HepG2 (cell line): ENCODE measurements around the gene CHRNB1. TPM values are rescaled to one million over a fixed set of nuclear protein-coding genes. Genes with fewer than 3 reads are reported as not detected.
A peak's percentile ranks its signal among the peaks of the same experiment; 100 is the strongest.

ENCODE experiments used
- ATAC-seq: fragments of 200-7000 bp; cut with Tn5 transposase; 3 replicates; pipeline ENCODE4 v1.9.1; 2020; ENCODE audit warnings: mild to moderate bottlenecking, moderate library complexity
- BruUV-seq: library from RNA; stranded (reverse); fragments of 400-500 nt; replicated peaks from 2 replicates; lab custom pipeline; 2021; lab: Mats Ljungman, UMichigan
- CTCF ChIA-PET: fragments of 300-600 bp; formaldehyde crosslinking; extraction: SDS; loops from one replicate; lab custom pipeline; 2021; ENCODE audit warnings: low total read pairs, inconsistent platforms, low intra/inter-chr PET ratio; lab: Yijun Ruan, JAX
- POLR2A ChIA-PET: fragments of 350-600 bp; sonication (Branson Sonifier 250); formaldehyde crosslinking; loops from one replicate; lab custom pipeline; 2020; ENCODE audit warnings: antibody characterized with exemption, inconsistent platforms; lab: Yijun Ruan, JAX
- DNase-seq: peaks from one replicate; pipeline ENCODE4 v3.0.0-alpha.2; 2015; ENCODE audit warnings: low spot score
- FAIRE-seq: peaks from 3 replicates; lab custom pipeline; 2011; peaks lifted over from hg19 to GRCh38; lab: Jason Lieb, UNC
- H2AFZ ChIP-seq: one replicate; pipeline ENCODE4 v1.6.1; 2011; ENCODE audit warnings: low read length, inconsistent platforms
- H3K27ac ChIP-seq: fragments of 300-600 bp; 3 replicates; pipeline ENCODE4 v1.8.0; 2011; ENCODE audit warnings: mixed run types, mild to moderate bottlenecking, mixed read lengths, low read length, inconsistent platforms; ENCODE audit not compliant: insufficient read depth; ENCODE audit errors: extremely low read length
- H3K27me3 ChIP-seq, 2 experiments: fragments of 200-600 bp in 1 of 2; 2 replicates in 1 of 2; 3 replicates in 1 of 2; pipeline versions ENCODE4 v1.6.0 to v1.8.0; 2011; ENCODE audit warnings: low read length in 2 of 2, mild to moderate bottlenecking in 2 of 2, moderate library complexity in 2 of 2, inconsistent platforms in 1 of 2; ENCODE audit not compliant: insufficient read depth in 2 of 2, control insufficient read depth in 1 of 2
- H3K36me3 ChIP-seq, 2 experiments: fragments of 200-600 bp in 1 of 2; replicated peaks in 1 of 2; 2 replicates in 1 of 2; 3 replicates in 1 of 2; pipeline versions ENCODE4 v1.5.1 to v1.8.0; 2011; ENCODE audit warnings: low read length in 2 of 2, inconsistent platforms in 1 of 2; ENCODE audit not compliant: insufficient read depth in 2 of 2, control insufficient read depth in 1 of 2
- H3K4me1 ChIP-seq: 2 replicates; pipeline ENCODE4 v1.5.1; 2012; ENCODE audit warnings: low read length, inconsistent platforms; ENCODE audit not compliant: insufficient read depth
- H3K4me2 ChIP-seq: 2 replicates; pipeline ENCODE4 v1.6.0; 2011; ENCODE audit warnings: low read depth, low read length, inconsistent platforms
- H3K4me3 ChIP-seq, 3 experiments: fragments of 200-600 bp in 1 of 3; sonication (generic), shearing (Covaris generic) in 1 of 3; replicated peaks in 1 of 3; 2 replicates each; pipeline ENCODE4 v1.5.1; 2011 to 2016; ENCODE audit warnings: low read length in 3 of 3, inconsistent platforms in 2 of 3, low read depth in 2 of 3, mild to moderate bottlenecking in 2 of 3, control low read depth in 1 of 3, mixed read lengths in 1 of 3; ENCODE audit not compliant: insufficient read depth in 1 of 3
- H3K79me2 ChIP-seq: one replicate; pipeline ENCODE4 v1.6.1; 2011; ENCODE audit warnings: low read length, inconsistent platforms; ENCODE audit not compliant: insufficient read depth
- H3K9ac ChIP-seq: 2 replicates; pipeline ENCODE4 v1.6.0; 2011; ENCODE audit warnings: mild to moderate bottlenecking, low read depth, low read length, inconsistent platforms; ENCODE audit not compliant: insufficient read depth
- H3K9me3 ChIP-seq: 2 replicates; pipeline ENCODE4 v1.5.1; 2012; ENCODE audit warnings: mild to moderate bottlenecking, low read length
- H4K20me1 ChIP-seq: 2 replicates; pipeline ENCODE4 v1.6.0; 2011; ENCODE audit warnings: inconsistent platforms, mild to moderate bottlenecking, low read length, moderate library complexity; ENCODE audit not compliant: insufficient read depth
- FOXK2 ChIP-seq: fragments of 450-650 bp; IDR thresholded peaks from 2 replicates; pipeline ENCODE4 v1.6.1; 2016
- GATA4 ChIP-seq: sonication (generic); IDR thresholded peaks from 2 replicates; pipeline ENCODE4 v1.6.1; 2016; ENCODE audit warnings: antibody characterized with exemption, low read depth, borderline replicate concordance
- YEATS4 ChIP-seq: sonication (generic); formaldehyde crosslinking; IDR thresholded peaks from 2 replicates; pipeline ENCODE4 v1.4.0; 2020; ENCODE audit warnings: missing genetic modification reagents, borderline replicate concordance
- ZBTB38 ChIP-seq: sonication (generic); formaldehyde crosslinking; IDR thresholded peaks from 2 replicates; pipeline ENCODE4 v1.5.1; 2020; ENCODE audit warnings: mild to moderate bottlenecking, missing genetic modification reagents
- ZBTB40 ChIP-seq, 2 experiments: fragments of 450-650 bp in 1 of 2; sonication (generic) in 1 of 2; formaldehyde crosslinking in 1 of 2; IDR thresholded peaks; 2 replicates each; pipeline versions ENCODE4 v1.6.1 to v1.8.0; 2016 to 2022; ENCODE audit warnings: antibody characterized with exemption in 1 of 2, mild to moderate bottlenecking in 1 of 2, missing genetic modification reagents in 1 of 2
- ZNF143 ChIP-seq: sonication (generic); formaldehyde crosslinking; IDR thresholded peaks from 2 replicates; pipeline ENCODE4 v1.4.0; 2020; ENCODE audit warnings: missing genetic modification reagents
- ZNF576 ChIP-seq: sonication (generic); formaldehyde crosslinking; IDR thresholded peaks from 2 replicates; pipeline ENCODE4 v1.4.0; 2020; ENCODE audit warnings: mild to moderate bottlenecking, missing genetic modification reagents
- ZNF710 ChIP-seq: sonication (generic); formaldehyde crosslinking; IDR thresholded peaks from 2 replicates; pipeline ENCODE4 v1.5.0; 2020; ENCODE audit warnings: mild to moderate bottlenecking, missing genetic modification reagents, borderline replicate concordance
- WGBS: methylation state at CpG from one replicate; pipeline ENCODE4 v1.1.6; 2017; ENCODE audit warnings: low lambda C conversion rate; 5-methylcytosine and 5-hydroxymethylcytosine counted together
- in situ Hi-C: cut with HindIII; loops from 2 replicates; pipeline ENCODE4 v1.10.0; 2017; ENCODE audit warnings: low pct_unique_long_range_greater_than_20kb; ENCODE audit not compliant: extremely low pct_ligation_motif_present
- intact Hi-C: fragments of 100-400 bp; cut with micrococcal nuclease; formaldehyde crosslinking; loops from one replicate; pipeline ENCODE4 v1.10.0; 2022; ENCODE audit not compliant: unreplicated experiment
- polyA plus RNA-seq, 8 experiments: library from polyadenylated mRNA; depleted of rRNA in 3 of 8; stranded (reverse) in 7 of 8; unstranded in 1 of 8; fragments of >200 nt; fragmentation: Illumina TruSeq in 4 of 8; extraction: Trizol in 4 of 8; gene quantifications; 2 replicates each; pipeline versions ENCODE4 v1.2.1 to v1.2.3, GENCODE V29; 2011 to 2016; ENCODE audit warnings: low read depth in 4 of 8, missing spikeins in 1 of 8, mixed read lengths in 1 of 8; ENCODE audit not compliant: insufficient read depth in 1 of 8
- total RNA-seq, 5 experiments: library from RNA; depleted of rRNA; stranded (reverse); fragments of >200 nt; fragmentation: Illumina TruSeq; extraction: Trizol; gene quantifications; 2 replicates each; pipeline ENCODE4 v1.2.3, GENCODE V29; 2016; ENCODE audit warnings: low read depth in 1 of 5
- TF ChIP-seq, protein P1 (sequence below): sonication (generic); formaldehyde crosslinking; IDR thresholded peaks from 2 replicates; pipeline ENCODE4 v1.9.0; 2021; ENCODE audit warnings: missing genetic modification reagents, mild to moderate bottlenecking, borderline replicate concordance

Gene CHRNB1
- total and polyA plus RNA-seq, 2 of the 13 experiments (the other 11 are each of a cell fraction or from before 2014, with no cell fraction given): 5.4 to 33.7 TPM

GRCh38 chr17:7440113-7440833 is 4.6 kb upstream of the CHRNB1 start:
- in situ Hi-C loops: no loop called here
- Histone ChIP-seq H2AFZ (no peak overlapping the region), H3K27me3 (peaks cover 6 to 27% of the 10 kb centered on the region in 2 experiments; a peak in 4 of 5 replicates), H3K4me2 (peak overlapping the region; percentile 94), H3K4me3 (peak overlapping the region; percentile 60 to 80 (median 73)), H4K20me1 (no peaks in the 10 kb centered on the region), H3K9ac (peak overlapping the region; percentile 68), H3K79me2 (no peaks in the 10 kb centered on the region), H3K9me3 (no peaks in the 10 kb centered on the region), H3K4me1 (peaks cover 57% of the 10 kb centered on the region), H3K36me3 (no peaks in the 10 kb centered on the region), H3K27ac (peak overlapping the region; percentile 29)
- WGBS: 8% methylated on average over 27 of the region's 46 CpGs
- intact Hi-C loops: no loop called here
- ChIA-PET POLR2A (interaction anchor here (0.5 to 2.8 kb wide), 8 partner anchors 37 to 262 kb away, joined by 3 to 21 read pairs (median 4); partner anchors contain the start of genes NEURL4, PLSCR3, TMEM256 and ZBTB4), CTCF (interaction anchor here (0.6 kb wide), 1 partner anchor 121 kb away, joined by 3 read pairs; no protein-coding TSS in a partner anchor)
- no peak for DNase-seq
- no peak for FAIRE-seq
- no TSS peak for BruUV-seq
- peak; percentile 13 for ATAC-seq
- peak; percentile 32; the same call in 1 of the 2 replicates for TF ChIP-seq ZNF143 (CRISPR knock-in tag)
- TF ChIP-seq, protein P1, sequence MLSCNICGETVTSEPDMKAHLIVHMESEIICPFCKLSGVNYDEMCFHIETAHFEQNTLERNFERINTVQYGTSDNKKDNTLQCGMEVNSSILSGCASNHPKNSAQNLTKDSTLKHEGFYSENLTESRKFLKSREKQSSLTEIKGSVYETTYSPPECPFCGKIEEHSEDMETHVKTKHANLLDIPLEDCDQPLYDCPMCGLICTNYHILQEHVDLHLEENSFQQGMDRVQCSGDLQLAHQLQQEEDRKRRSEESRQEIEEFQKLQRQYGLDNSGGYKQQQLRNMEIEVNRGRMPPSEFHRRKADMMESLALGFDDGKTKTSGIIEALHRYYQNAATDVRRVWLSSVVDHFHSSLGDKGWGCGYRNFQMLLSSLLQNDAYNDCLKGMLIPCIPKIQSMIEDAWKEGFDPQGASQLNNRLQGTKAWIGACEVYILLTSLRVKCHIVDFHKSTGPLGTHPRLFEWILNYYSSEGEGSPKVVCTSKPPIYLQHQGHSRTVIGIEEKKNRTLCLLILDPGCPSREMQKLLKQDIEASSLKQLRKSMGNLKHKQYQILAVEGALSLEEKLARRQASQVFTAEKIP (CRISPR knock-in tag): no peak
- TF ChIP-seq GATA4: no peak
- no peak for TF ChIP-seq YEATS4 (CRISPR knock-in tag)
- no peak for TF ChIP-seq ZNF576 (CRISPR knock-in tag)
- TF ChIP-seq FOXK2: peak; percentile 54; the same call in 1 of the 2 replicates
- TF ChIP-seq ZBTB40 (IDR thresholded peaks at IDR 0.05): no peak
- TF ChIP-seq ZBTB40 (CRISPR knock-in tag; IDR thresholded peaks at IDR 0.05): no peak
- TF ChIP-seq ZBTB38 (CRISPR knock-in tag): peak; percentile 67; the same call in 1 of the 2 replicates
- TF ChIP-seq ZNF710: no peak
